PC-3 (cell line): ENCODE results near the gene DBP. TPM values are rescaled to one million over a fixed set of nuclear protein-coding genes. Genes with fewer than 3 reads are reported as not detected.

Experiments used
- ATAC-seq: fragments of 200-7000 bp; cut with Tn5 transposase; 2 replicates; pipeline ENCODE4 v1.9.1; 2020; ENCODE audit warnings: mild to moderate bottlenecking, moderate library complexity
- BruUV-seq: library from RNA; stranded (reverse); fragments of 400-500 nt; replicated peaks from 2 replicates; lab custom pipeline; 2021; lab: Mats Ljungman, UMichigan
- CTCF ChIA-PET: fragments of 300-600 bp; sonication (Branson Sonifier 250); formaldehyde crosslinking; loops from one replicate; lab custom pipeline; 2022; ENCODE audit warnings: antibody characterized with exemption; lab: Charles Lee
- POLR2A ChIA-PET: fragments of 300-600 bp; sonication (Branson Sonifier 250); formaldehyde crosslinking; loops from one replicate; lab custom pipeline; 2022; ENCODE audit warnings: antibody characterized with exemption; ENCODE audit not compliant: unreplicated experiment; lab: Charles Lee
- DNase-seq: peaks from one replicate; pipeline ENCODE4 v3.0.0-alpha.2; 2015
- H2AFZ ChIP-seq: fragments of 300-600 bp; sonication (generic); 2 replicates; pipeline ENCODE4 v1.6.0; 2016; ENCODE audit warnings: antibody characterized with exemption, low read length
- H3F3A ChIP-seq: fragments of 300-600 bp; sonication (generic); one replicate; pipeline ENCODE4 v1.6.0; 2017; ENCODE audit warnings: antibody characterized with exemption, low read length, control low read depth, mild to moderate bottlenecking; ENCODE audit not compliant: unreplicated experiment
- H3K27ac ChIP-seq: fragments of 300-600 bp; sonication (generic); 2 replicates; pipeline ENCODE4 v1.5.1; 2016; ENCODE audit warnings: mild to moderate bottlenecking, low read length
- H3K27me3 ChIP-seq: fragments of 300-600 bp; sonication (generic); 2 replicates; pipeline ENCODE4 v1.6.1; 2016; ENCODE audit warnings: low read length, mixed read lengths
- H3K36me3 ChIP-seq: fragments of 300-600 bp; sonication (generic); 2 replicates; pipeline ENCODE4 v1.6.1; 2016; ENCODE audit warnings: low read depth, mixed run types, low read length, mixed read lengths
- H3K4me1 ChIP-seq: fragments of 300-600 bp; sonication (generic); 2 replicates; pipeline ENCODE4 v1.5.1; 2016; ENCODE audit warnings: low read length; ENCODE audit not compliant: insufficient read depth
- H3K4me2 ChIP-seq: fragments of 300-600 bp; sonication (generic); 2 replicates; pipeline ENCODE4 v1.6.0; 2016; ENCODE audit warnings: low read length
- H3K4me3 ChIP-seq: fragments of 300-600 bp; sonication (generic); 2 replicates; pipeline ENCODE4 v1.5.1; 2016; ENCODE audit warnings: mild to moderate bottlenecking, low read length, mixed read lengths
- H3K79me2 ChIP-seq: fragments of 300-600 bp; sonication (generic); 2 replicates; pipeline ENCODE4 v1.6.1; 2017; ENCODE audit warnings: low read length, mixed read lengths
- H3K9ac ChIP-seq: fragments of 300-600 bp; sonication (generic); 2 replicates; pipeline ENCODE4 v1.6.0; 2016; ENCODE audit warnings: mild to moderate bottlenecking, low read length
- H3K9me2 ChIP-seq: fragments of 300-600 bp; sonication (generic); replicated peaks from 2 replicates; pipeline ENCODE4 v1.6.1; 2016; ENCODE audit warnings: mixed run types, low read length, mixed read lengths
- H3K9me3 ChIP-seq: fragments of 300-600 bp; sonication (generic); 2 replicates; pipeline ENCODE4 v1.6.1; 2016; ENCODE audit warnings: low read length, mixed read lengths
- H4K20me1 ChIP-seq: fragments of 300-600 bp; sonication (generic); 2 replicates; pipeline ENCODE4 v1.6.1; 2016; ENCODE audit warnings: low read length, mixed read lengths
- CTCF ChIP-seq: fragments of 300-600 bp; sonication (generic); conservative IDR thresholded peaks from 2 replicates; pipeline ENCODE4 v1.5.1; 2017; ENCODE audit warnings: antibody characterized with exemption, low read depth, mild to moderate bottlenecking, low read length
- EZH2 ChIP-seq: fragments of 300-600 bp; sonication (generic); IDR thresholded peaks from one replicate; pipeline ENCODE4 v1.6.1; 2017; ENCODE audit warnings: antibody characterized with exemption, mild to moderate bottlenecking, low read length; ENCODE audit not compliant: unreplicated experiment
- EZH2phosphoT487 ChIP-seq: fragments of 300-600 bp; sonication (generic); IDR thresholded peaks from 2 replicates; pipeline ENCODE4 v1.6.1; 2018; ENCODE audit warnings: mild to moderate bottlenecking, antibody characterized with exemption, low read length, borderline replicate concordance
- intact Hi-C: fragments of 100-400 bp; cut with micrococcal nuclease; formaldehyde crosslinking; loops from 2 replicates; pipeline ENCODE4 v1.9.0; 2023
- total RNA-seq: library from RNA; depleted of rRNA; stranded (reverse); fragments of >200 nt; gene quantifications from 2 replicates; pipeline ENCODE4 v1.2.3, GENCODE V29; 2014

The DBP gene
- total RNA-seq, 1 experiment from 2014 or later = 12.2 TPM

GRCh38 chr19:48613024-48613851 is 23.9 kb downstream of the DBP start:
- H3K36me3 ChIP-seq = peaks cover 31% of the 10 kb centered on the region
- H3F3A ChIP-seq = no peaks in the 10 kb centered on the region
- H3K27me3 ChIP-seq = no peaks in the 10 kb centered on the region
- H3K4me3 ChIP-seq = no peak overlapping the region
- ATAC-seq = no peak
- H3K9me2 ChIP-seq = no peaks in the 10 kb centered on the region
- no peak overlapping the region for H3K27ac ChIP-seq
- ChIA-PET CTCF (no interaction called here), POLR2A (interaction anchor here (1.2 kb wide), 1 partner anchor 15 kb away, joined by 3 read pairs; no protein-coding TSS in a partner anchor)
- peaks cover 28% of the 10 kb centered on the region for H4K20me1 ChIP-seq
- intact Hi-C loops = no loop called here
- no peak for TF ChIP-seq EZH2
- no peak for TF ChIP-seq EZH2phosphoT487
- no peak for TF ChIP-seq CTCF
- H3K9ac ChIP-seq = no peak overlapping the region
- peaks cover 27% of the 10 kb centered on the region for H3K79me2 ChIP-seq
- H3K4me1 ChIP-seq = peaks cover 21% of the 10 kb centered on the region
- H3K4me2 ChIP-seq = no peak overlapping the region
- DNase-seq = no peak
- no peak overlapping the region for H2AFZ ChIP-seq
- H3K9me3 ChIP-seq = no peaks in the 10 kb centered on the region
- no TSS peak for BruUV-seq

GRCh38 chr19:48611872-48612271 is 25.3 kb downstream of the DBP start:
- DNase-seq (no peak), ATAC-seq (no peak)
- no peaks in the 10 kb centered on the region for H3K27me3 ChIP-seq
- H3K9ac ChIP-seq = no peak overlapping the region
- ChIA-PET POLR2A (no interaction called here), CTCF (no interaction called here)
- H3K9me2 ChIP-seq = no peaks in the 10 kb centered on the region
- no peaks in the 10 kb centered on the region for H3K9me3 ChIP-seq
- TF ChIP-seq CTCF (no peak), EZH2 (no peak), EZH2phosphoT487 (no peak)
- H3K36me3 ChIP-seq = peaks cover 18% of the 10 kb centered on the region
- H3K79me2 ChIP-seq = peaks cover 13% of the 10 kb centered on the region
- no TSS peak for BruUV-seq
- peaks cover 12% of the 10 kb centered on the region; the same call in 1 of the 2 replicates for H3K4me1 ChIP-seq
- peaks cover 15% of the 10 kb centered on the region for H4K20me1 ChIP-seq
- no peak overlapping the region for H3K4me3 ChIP-seq
- no peak overlapping the region for H3K4me2 ChIP-seq
- intact Hi-C loops = no loop called here
- no peaks in the 10 kb centered on the region for H3F3A ChIP-seq
- no peak overlapping the region for H2AFZ ChIP-seq
- H3K27ac ChIP-seq = no peak overlapping the region
